ENCODE measurements around the gene LRRC37B.
"Not testable (repeated sequence)": the region's sequence is repeated elsewhere in the genome, so short reads cannot be mapped to it uniquely, and the experiment has no call there.

DNA sequence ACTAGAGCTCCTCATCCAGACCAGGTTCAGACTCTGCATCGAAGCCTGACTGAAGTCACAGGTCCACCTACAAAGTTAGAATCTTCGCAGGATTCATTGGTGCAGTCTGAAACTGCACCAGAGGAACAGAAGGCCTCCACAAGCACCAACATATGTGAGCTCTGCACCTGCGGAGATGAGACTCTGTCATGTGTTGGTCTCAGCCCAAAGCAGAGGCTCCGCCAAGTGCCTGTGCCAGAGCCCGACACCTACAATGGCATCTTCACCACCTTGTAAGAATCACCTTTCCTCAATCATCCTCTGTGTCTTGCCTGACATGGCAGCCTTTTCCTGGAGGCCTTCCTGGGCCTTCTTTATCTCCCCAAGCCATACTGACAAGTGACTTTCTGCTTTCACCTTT lies 15.4 kb downstream of the LRRC37B start:
- not testable (repeated sequence) for TF ChIP-seq CTCF, POLR2A, EP300 (IDR thresholded peaks at IDR 0.05)

All from upper lobe of left lung (tissue), 4 donors.